NT2/D1 (cell line): ENCODE data around the gene GPC6.

ENCODE experiments used
- SUZ12 ChIP-seq: IDR thresholded peaks from 2 replicates; pipeline ENCODE4 v1.6.1; 2011; ENCODE audit not compliant: insufficient read length, insufficient read depth; ENCODE audit errors: extremely low read depth
- YY1 ChIP-seq: IDR thresholded peaks from 2 replicates; pipeline ENCODE4 v1.6.1; 2011; ENCODE audit not compliant: insufficient read length, insufficient read depth
- ZNF274 ChIP-seq: IDR thresholded peaks from 2 replicates; pipeline ENCODE4 v1.6.1; 2011; ENCODE audit warnings: mild to moderate bottlenecking, low read depth, low read length

DNA sequence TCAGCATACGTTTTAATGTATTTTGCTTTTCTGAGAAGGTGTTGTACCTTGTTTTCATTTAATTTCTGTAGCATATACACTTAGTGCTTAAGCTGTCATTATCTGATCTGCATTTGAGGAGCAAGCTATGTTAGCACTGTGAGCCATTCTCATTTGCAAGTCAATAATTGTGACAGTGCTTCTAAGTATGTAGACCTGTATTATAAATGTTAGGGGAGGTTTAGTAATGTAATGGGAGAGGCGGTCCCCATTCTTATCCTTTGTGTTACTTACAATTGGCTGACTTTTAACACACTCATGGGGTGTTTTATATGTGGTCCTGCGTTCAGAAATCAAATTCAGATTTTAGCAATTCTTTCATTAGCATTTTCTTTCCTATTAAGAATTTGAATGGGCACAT is 90.2 kb downstream of the GPC6 start:
- no peak for TF ChIP-seq ZNF274
- TF ChIP-seq YY1: no peak
- no peak for TF ChIP-seq SUZ12
